SJCRH30 (cell line): ENCODE results near the gene SP110. TPM values are rescaled to one million over a fixed set of nuclear protein-coding genes. Genes with fewer than 3 reads are reported as not detected.
"Not testable (repeated sequence)": the region's sequence is repeated elsewhere in the genome, so short reads cannot be mapped to it uniquely, and the experiment has no call there.

ENCODE experiments used
- DNase-seq, 2 experiments: peaks; one replicate each; pipeline ENCODE4 v3.0.0-alpha.2; 2015 to 2020
- H3K27ac ChIP-seq: fragments of 250-450 bp; sonication (Bioruptor Pico); 2 replicates; pipeline ENCODE4 v1.5.1; 2020; ENCODE audit warnings: mild to moderate bottlenecking, moderate library complexity
- H3K27me3 ChIP-seq: fragments of 250-450 bp; sonication (Bioruptor Pico); 2 replicates; pipeline ENCODE4 v1.5.1; 2020; ENCODE audit warnings: mild to moderate bottlenecking, moderate library complexity
- H3K36me3 ChIP-seq: fragments of 250-450 bp; sonication (Bioruptor Pico); 2 replicates; pipeline ENCODE4 v1.5.1; 2020; ENCODE audit warnings: mild to moderate bottlenecking, moderate library complexity
- H3K4me1 ChIP-seq: fragments of 250-450 bp; sonication (Bioruptor Pico); 2 replicates; pipeline ENCODE4 v1.5.1; 2020; ENCODE audit warnings: mild to moderate bottlenecking, moderate library complexity
- H3K4me3 ChIP-seq: fragments of 250-450 bp; sonication (Bioruptor Pico); 2 replicates; pipeline ENCODE4 v1.5.1; 2020; ENCODE audit warnings: mild to moderate bottlenecking, moderate library complexity
- H3K9me3 ChIP-seq: fragments of 250-450 bp; sonication (Bioruptor Pico); replicated peaks from 2 replicates; pipeline ENCODE4 v1.5.1; 2020; ENCODE audit warnings: mild to moderate bottlenecking, moderate library complexity
- total RNA-seq: library from RNA; depleted of rRNA; stranded (reverse); fragments of >200 nt; shearing (Covaris generic); gene quantifications from 2 replicates; pipeline ENCODE4 v1.2.3, GENCODE V29; 2014

The SP110 gene
- total RNA-seq, 1 experiment from 2014 or later, result 3.0 TPM

- Histone ChIP-seq H3K27ac (no peak overlapping the region), H3K4me3 (no peak overlapping the region), H3K36me3 (no peaks in the 10 kb centered on the region), H3K9me3 (no peaks in the 10 kb centered on the region; the same call in 1 of the 2 replicates), H3K4me1 (no peaks in the 10 kb centered on the region), H3K27me3 (no peaks in the 10 kb centered on the region; the same call in 1 of the 2 replicates)
- DNase-seq, result no peak
These were observed 14.4 kb upstream of the SP110 start for GRCh38 chr2:230234122-230234722.

DNA sequence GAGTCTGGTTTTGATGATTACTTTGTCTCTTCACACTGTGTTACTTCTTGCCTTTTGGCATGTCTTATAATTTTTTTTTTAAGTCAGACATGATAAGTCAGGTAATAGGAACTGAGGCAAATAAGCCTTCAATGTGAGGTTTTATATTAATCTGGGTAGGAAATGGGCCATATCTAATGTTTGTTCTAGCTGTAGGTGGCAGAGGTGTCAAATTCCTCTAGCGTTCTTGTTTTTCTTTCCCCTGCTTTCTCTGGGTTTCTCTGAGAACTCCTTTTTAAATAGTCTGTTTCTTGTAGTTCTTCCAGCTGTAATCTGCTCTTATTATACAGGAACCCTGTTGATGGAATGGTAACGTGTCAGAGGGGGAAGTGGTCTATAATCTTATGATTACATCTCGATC lies 11.5 kb upstream of the SP110 start:
- Histone ChIP-seq H3K9me3 (no peaks in the 10 kb centered on the region; the same call in 1 of the 2 replicates), H3K36me3 (no peaks in the 10 kb centered on the region), H3K27me3 (no peaks in the 10 kb centered on the region; the same call in 1 of the 2 replicates), H3K27ac (no peak overlapping the region), H3K4me3 (no peak overlapping the region), H3K4me1 (no peaks in the 10 kb centered on the region)
- DNase-seq, result no peak

DNA sequence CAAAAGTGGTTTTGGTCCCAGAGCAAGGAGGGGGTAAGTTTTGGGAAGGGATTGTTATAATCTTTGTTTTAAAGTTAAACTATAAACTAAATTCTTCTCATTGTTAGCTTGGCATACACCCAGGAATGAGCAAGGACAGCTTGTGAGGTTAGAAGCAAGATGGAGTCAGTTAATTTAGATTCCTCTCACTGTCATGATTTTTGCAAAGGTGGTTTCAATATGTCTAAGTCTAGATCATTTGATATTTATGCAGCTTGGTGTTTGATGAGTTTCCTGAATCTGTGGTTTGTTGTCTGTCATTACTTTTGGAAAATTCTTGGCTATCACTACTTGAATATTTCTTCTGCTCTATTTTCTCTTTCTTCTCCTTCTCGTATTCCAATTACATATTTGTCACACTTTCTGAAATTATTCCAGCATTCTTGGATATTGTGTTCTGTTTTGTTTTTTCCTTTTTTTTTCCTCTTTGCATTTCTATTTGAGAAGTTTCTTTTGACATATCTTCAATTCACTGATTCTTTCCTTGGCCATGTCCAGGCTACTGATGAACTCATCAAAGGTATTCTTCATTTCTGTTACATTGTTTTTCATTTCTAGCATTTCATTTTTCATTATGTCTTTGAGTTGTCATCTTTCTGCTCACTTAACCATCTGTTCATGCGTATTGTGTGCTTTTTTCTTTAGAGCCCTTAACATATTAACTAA lies 10.9 kb upstream of the SP110 start:
- Histone ChIP-seq H3K27me3 (no peaks in the 10 kb centered on the region; the same call in 1 of the 2 replicates), H3K4me3 (no peak overlapping the region), H3K4me1 (no peaks in the 10 kb centered on the region), H3K27ac (no peak overlapping the region), H3K36me3 (no peaks in the 10 kb centered on the region), H3K9me3 (no peaks in the 10 kb centered on the region; the same call in 1 of the 2 replicates)
- no peak for DNase-seq

DNA sequence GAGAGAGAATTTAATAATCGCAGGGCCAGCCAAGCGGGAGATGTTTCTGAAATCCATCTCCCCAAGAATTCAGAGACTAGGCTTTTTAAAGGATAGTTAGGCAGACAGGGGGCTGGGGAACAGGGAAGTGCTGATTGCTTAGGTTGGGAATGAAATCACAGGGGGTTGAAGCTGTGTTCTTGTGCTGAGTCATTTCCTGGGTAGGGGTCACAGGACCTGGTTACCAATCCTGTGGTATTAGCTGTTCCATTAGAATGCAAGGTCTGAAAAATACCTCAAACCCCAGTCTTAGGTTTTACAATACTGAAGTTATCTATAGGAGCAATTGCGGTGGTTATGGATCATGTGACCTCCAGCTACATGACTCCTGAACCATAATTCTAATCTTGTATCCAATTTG lies 10.3 kb upstream of the SP110 start:
- H3K36me3 ChIP-seq, result no peaks in the 10 kb centered on the region
- DNase-seq, result no peak
- H3K27me3 ChIP-seq, result no peaks in the 10 kb centered on the region; the same call in 1 of the 2 replicates
- H3K4me1 ChIP-seq, result no peaks in the 10 kb centered on the region
- H3K4me3 ChIP-seq, result no peak overlapping the region
- H3K9me3 ChIP-seq, result no peaks in the 10 kb centered on the region; the same call in 1 of the 2 replicates
- no peak overlapping the region for H3K27ac ChIP-seq

GRCh38 chr2:230227216-230227615 lies 7.4 kb upstream of the SP110 start:
- H3K27me3 ChIP-seq, result peaks cover 3% of the 10 kb centered on the region; the same call in 1 of the 2 replicates
- H3K36me3 ChIP-seq, result no peaks in the 10 kb centered on the region
- no peak overlapping the region for H3K27ac ChIP-seq
- H3K9me3 ChIP-seq, result no peaks in the 10 kb centered on the region
- no peaks in the 10 kb centered on the region for H3K4me1 ChIP-seq
- H3K4me3 ChIP-seq, result no peak overlapping the region
- DNase-seq, result no peak

GRCh38 chr2:230226051-230226551 lies 6.3 kb upstream of the SP110 start:
- Histone ChIP-seq H3K4me3 (no peak overlapping the region), H3K9me3 (no peaks in the 10 kb centered on the region), H3K36me3 (no peaks in the 10 kb centered on the region), H3K27me3 (peaks cover 3% of the 10 kb centered on the region; the same call in 1 of the 2 replicates), H3K27ac (no peak overlapping the region), H3K4me1 (no peaks in the 10 kb centered on the region)
- DNase-seq, result no peak

DNA sequence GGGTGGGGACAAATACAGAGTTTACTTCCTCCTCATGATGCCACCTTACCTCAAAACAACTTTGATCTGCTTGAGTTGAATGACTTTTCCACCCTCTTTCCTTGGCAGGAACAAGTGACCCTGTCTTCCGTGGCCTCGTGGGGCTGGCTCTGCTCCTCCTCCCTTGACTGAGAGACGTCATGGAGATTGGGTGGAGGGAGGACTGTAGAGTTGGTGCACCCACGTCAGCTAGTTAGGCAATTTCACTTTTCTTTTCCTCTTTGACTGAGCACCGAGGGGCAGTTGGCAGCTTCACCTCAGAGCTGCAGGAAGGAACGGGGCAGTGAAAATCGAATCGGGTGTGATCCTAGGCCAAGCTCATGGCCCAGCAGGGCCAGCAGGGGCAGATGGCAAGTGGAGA lies 5.7 kb upstream of the SP110 start, which contains the start of gene SP140:
TSS of gene SP140 (plus strand) at position 251 of the 400 bp plus-strand sequence. CDS start at position 360, 109 bp downstream.
- no peaks in the 10 kb centered on the region for H3K4me1 ChIP-seq
- no peaks in the 10 kb centered on the region for H3K36me3 ChIP-seq
- H3K9me3 ChIP-seq, result no peaks in the 10 kb centered on the region
- H3K4me3 ChIP-seq, result no peak within 1 kb of the TSS
- no peak within 1 kb of the TSS for H3K27ac ChIP-seq
- peaks cover 3% of the 10 kb centered on the region; the same call in 1 of the 2 replicates for H3K27me3 ChIP-seq
- no peak for DNase-seq

- H3K4me1 ChIP-seq, result no peaks in the 10 kb centered on the region
- H3K36me3 ChIP-seq, result no peaks in the 10 kb centered on the region
- DNase-seq, result no peak
- H3K27me3 ChIP-seq, result peaks cover 5% of the 10 kb centered on the region; the same call in 1 of the 2 replicates
- H3K9me3 ChIP-seq, result no peaks in the 10 kb centered on the region
- H3K27ac ChIP-seq, result no peak overlapping the region
- H3K4me3 ChIP-seq, result no peak overlapping the region
These were observed 4.7 kb upstream of the SP110 start for GRCh38 chr2:230224458-230224857.

DNA sequence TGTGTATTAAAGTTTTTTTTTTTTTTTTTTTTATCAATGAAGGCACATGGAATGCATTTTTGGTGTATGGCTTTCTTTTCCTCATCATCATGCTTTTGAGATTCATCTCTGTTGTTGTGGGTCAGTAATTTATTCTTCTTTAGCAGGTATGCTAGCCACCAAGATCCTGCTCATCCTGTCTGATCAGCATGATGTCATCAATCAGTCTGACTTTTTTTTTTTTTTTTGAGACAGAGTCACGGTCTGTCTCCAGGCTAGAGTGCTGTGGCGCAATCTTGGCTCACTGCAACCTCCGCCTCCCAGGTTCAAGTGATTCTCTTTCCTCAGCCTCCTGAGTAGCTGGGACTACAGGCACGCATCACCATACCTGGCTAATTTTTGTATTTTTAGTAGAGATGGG lies 3.0 kb upstream of the SP110 start:
- H3K4me3 ChIP-seq, H3K36me3 ChIP-seq, H3K9me3 ChIP-seq, DNase-seq, H3K27me3 ChIP-seq, H3K4me1 ChIP-seq, H3K27ac ChIP-seq: not testable (repeated sequence)

- Histone ChIP-seq H3K4me3 (no peak overlapping the region), H3K27ac (no peak overlapping the region), H3K36me3 (no peaks in the 10 kb centered on the region), H3K9me3 (no peaks in the 10 kb centered on the region), H3K4me1 (no peaks in the 10 kb centered on the region), H3K27me3 (peaks cover 8% of the 10 kb centered on the region; the same call in 1 of the 2 replicates)
- no peak for DNase-seq
These were observed 1.7 kb upstream of the SP110 start for GRCh38 chr2:230221493-230221892.

DNA sequence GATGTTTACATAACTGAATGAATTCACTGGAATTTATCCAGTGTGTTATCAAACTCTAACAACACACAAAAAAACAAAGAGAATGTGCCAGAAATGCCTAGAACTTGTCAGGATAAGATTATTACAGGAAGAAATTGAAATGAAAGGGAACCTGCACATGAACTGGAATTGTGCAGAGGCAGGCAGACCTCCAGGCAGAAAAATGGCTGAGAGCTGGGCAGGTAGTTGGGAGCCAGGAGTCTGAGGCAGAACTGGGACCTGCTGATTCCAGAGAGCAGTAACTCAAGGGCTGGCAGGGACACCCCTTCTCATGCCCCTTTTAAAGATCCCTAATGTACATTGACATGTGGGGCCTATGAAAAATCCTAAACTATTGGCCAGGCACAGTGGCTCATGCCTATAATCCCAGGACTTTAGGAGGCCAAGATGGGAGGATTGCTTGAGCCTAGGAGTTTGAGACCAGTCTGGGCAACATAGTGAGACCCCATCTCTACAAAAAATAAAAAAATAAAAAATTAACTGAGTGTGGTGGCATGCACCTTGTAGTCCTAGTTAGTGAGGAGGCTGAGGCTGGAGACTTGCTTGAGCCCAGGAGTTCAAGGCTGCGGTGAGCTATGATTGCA lies 674 bp upstream of the SP110 start:
- H3K4me1 ChIP-seq, result no peaks in the 10 kb centered on the region

DNA sequence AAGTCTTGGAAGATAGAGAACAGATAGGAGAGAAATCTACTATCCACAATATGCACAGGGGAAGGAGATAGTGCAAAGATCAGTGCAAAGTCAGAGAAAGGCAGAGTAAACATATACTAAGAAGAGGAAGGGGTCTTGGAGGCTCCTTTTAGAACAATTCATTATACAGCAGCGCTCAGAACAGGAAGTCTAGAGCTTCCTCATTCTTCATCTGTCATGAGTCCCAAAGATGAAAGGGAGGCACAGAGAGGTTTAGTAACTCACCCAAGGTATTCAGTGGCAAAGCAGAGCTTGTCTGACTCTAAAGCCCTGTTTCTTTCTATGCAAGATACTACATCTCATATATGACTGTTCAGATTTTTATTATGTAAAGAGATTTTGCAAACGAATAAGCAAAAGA lies 1.4 kb downstream of the SP110 start:
- Histone ChIP-seq H3K27me3 (peaks cover 8% of the 10 kb centered on the region; the same call in 1 of the 2 replicates), H3K27ac (no peak overlapping the region), H3K4me1 (no peaks in the 10 kb centered on the region), H3K36me3 (no peaks in the 10 kb centered on the region), H3K4me3 (no peak overlapping the region), H3K9me3 (no peaks in the 10 kb centered on the region)
- DNase-seq, result no peak

More for the DNA sequence above, 674 bp upstream of the SP110 start:
- H3K9me3 ChIP-seq, result no peaks in the 10 kb centered on the region
- H3K36me3 ChIP-seq, result no peaks in the 10 kb centered on the region
- no peak overlapping the region for H3K27ac ChIP-seq
- no peak for DNase-seq
- H3K27me3 ChIP-seq, result peaks cover 8% of the 10 kb centered on the region; the same call in 1 of the 2 replicates
- peak overlapping the region; percentile 61 for H3K4me3 ChIP-seq

DNA sequence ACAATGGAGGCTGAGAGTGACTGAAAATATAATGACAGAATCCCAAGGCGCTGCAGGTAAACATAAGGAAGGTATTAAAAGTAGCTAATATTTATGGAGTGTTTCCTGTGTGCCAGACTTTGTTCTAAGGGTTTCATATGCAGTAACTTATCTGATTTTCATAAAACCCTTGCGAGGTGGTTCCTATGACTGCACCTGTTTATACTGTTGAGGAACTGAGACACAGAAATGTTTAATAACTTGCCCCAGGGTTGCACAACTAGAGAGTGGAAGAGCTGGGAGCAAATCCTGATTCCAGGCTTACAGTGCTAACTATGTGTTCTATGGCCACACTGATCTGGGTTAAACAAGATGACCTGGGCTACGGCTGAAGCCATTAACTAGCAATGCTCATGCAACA lies 2.4 kb downstream of the SP110 start:
- DNase-seq, result no peak
- peaks cover 5% of the 10 kb centered on the region; the same call in 1 of the 2 replicates for H3K27me3 ChIP-seq
- H3K27ac ChIP-seq, result no peak overlapping the region
- H3K36me3 ChIP-seq, result no peaks in the 10 kb centered on the region
- no peaks in the 10 kb centered on the region for H3K9me3 ChIP-seq
- H3K4me3 ChIP-seq, result no peak overlapping the region
- H3K4me1 ChIP-seq, result no peaks in the 10 kb centered on the region

DNA sequence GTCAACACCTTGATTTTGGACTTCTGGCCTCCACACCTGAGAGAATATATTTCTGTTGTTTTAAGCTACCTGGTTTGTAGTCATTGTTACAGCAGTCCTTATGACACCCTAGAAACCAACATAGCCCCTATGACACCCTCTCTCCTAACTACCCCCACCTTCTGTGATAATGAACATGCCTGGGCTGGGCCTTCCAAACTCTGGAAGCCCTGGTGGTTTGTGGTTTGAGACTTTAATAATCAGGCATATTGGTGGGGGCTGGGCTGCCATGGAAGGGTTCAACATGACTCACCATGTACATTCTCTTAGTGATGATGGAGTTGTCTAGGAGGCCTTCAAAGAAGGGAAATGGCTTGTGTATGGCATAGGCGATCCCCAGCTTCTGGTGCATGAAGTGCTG lies 3.3 kb downstream of the SP110 start:
- H3K4me3 ChIP-seq, result no peak overlapping the region
- H3K36me3 ChIP-seq, result no peaks in the 10 kb centered on the region
- H3K27me3 ChIP-seq, result peaks cover 5% of the 10 kb centered on the region
- H3K4me1 ChIP-seq, result no peaks in the 10 kb centered on the region
- no peaks in the 10 kb centered on the region for H3K9me3 ChIP-seq
- no peak overlapping the region for H3K27ac ChIP-seq
- no peak for DNase-seq
